HepG2 (cell line): ENCODE measurements around the gene LSM2. TPM values are rescaled to one million over a fixed set of nuclear protein-coding genes. Genes with fewer than 3 reads are reported as not detected.

Source experiments
- ARID2 ChIP-seq: sonication (generic); formaldehyde crosslinking; IDR thresholded peaks from 2 replicates; pipeline ENCODE4 v1.8.1; 2022; ENCODE audit warnings: mild to moderate bottlenecking, missing genetic modification reagents, borderline replicate concordance
- EP300 ChIP-seq, 3 experiments: sonication (generic) in 1 of 3; formaldehyde crosslinking in 1 of 3; IDR thresholded peaks; 2 replicates each; pipeline versions ENCODE4 v1.5.1 to v1.6.1; 2011 to 2020; ENCODE audit warnings: low read depth in 2 of 3, low read length in 2 of 3, borderline replicate concordance in 1 of 3, improper control_type of control experiment in 1 of 3, mild to moderate bottlenecking in 1 of 3, missing genetic modification reagents in 1 of 3, moderate library complexity in 1 of 3
- FIP1L1 ChIP-seq: fragments of 200-400 bp; formaldehyde crosslinking; IDR thresholded peaks from 2 replicates; pipeline ENCODE4 v1.6.1; 2018; ENCODE audit warnings: low read depth, mild to moderate bottlenecking, low read length, moderate library complexity, borderline replicate concordance; ENCODE audit not compliant: insufficient read depth
- IKZF5 ChIP-seq: IDR thresholded peaks from 2 replicates; pipeline ENCODE4 v1.6.1; 2018; ENCODE audit warnings: missing genetic modification reagents, mild to moderate bottlenecking, missing compliant biosample characterization
- KDM5B ChIP-seq: sonication (generic); formaldehyde crosslinking; IDR thresholded peaks from 2 replicates; pipeline ENCODE4 v1.4.0; 2020; ENCODE audit warnings: missing genetic modification reagents, mild to moderate bottlenecking, borderline replicate concordance
- KLF11 ChIP-seq: IDR thresholded peaks from 2 replicates; pipeline ENCODE4 v1.6.1; 2016; ENCODE audit warnings: missing compliant biosample characterization
- MAFG ChIP-seq: sonication (generic); formaldehyde crosslinking; IDR thresholded peaks from 2 replicates; pipeline ENCODE4 v1.5.1; 2020; ENCODE audit warnings: mild to moderate bottlenecking, missing genetic modification reagents
- NFE2L2 ChIP-seq: fragments of 150-350 bp; IDR thresholded peaks from 2 replicates; pipeline ENCODE4 v1.6.1; 2014; ENCODE audit warnings: low read length
- PHF8 ChIP-seq: sonication (generic); formaldehyde crosslinking; IDR thresholded peaks from 2 replicates; pipeline ENCODE4 v1.5.0; 2020; ENCODE audit warnings: missing genetic modification reagents
- SATB2 ChIP-seq: sonication (generic); formaldehyde crosslinking; IDR thresholded peaks from 2 replicates; pipeline ENCODE4 v1.5.0; 2020; ENCODE audit warnings: missing genetic modification reagents
- SPEN ChIP-seq: sonication (generic); formaldehyde crosslinking; IDR thresholded peaks from 2 replicates; pipeline ENCODE4 v1.5.1; 2020; ENCODE audit warnings: low read depth, mild to moderate bottlenecking, missing genetic modification reagents
- TFAP4 ChIP-seq: sonication (generic); IDR thresholded peaks from 2 replicates; pipeline ENCODE4 v1.6.1; 2016; ENCODE audit warnings: low read depth, borderline replicate concordance
- ZNF17 ChIP-seq: sonication (generic); formaldehyde crosslinking; IDR thresholded peaks from 2 replicates; pipeline ENCODE4 v1.5.0; 2020; ENCODE audit warnings: mild to moderate bottlenecking, missing genetic modification reagents
- ZNF329 ChIP-seq: sonication (generic); formaldehyde crosslinking; IDR thresholded peaks from 2 replicates; pipeline ENCODE4 v1.9.0; 2021; ENCODE audit warnings: low read depth, mild to moderate bottlenecking, missing genetic modification reagents
- ZNF574 ChIP-seq: sonication (generic); formaldehyde crosslinking; IDR thresholded peaks from 2 replicates; pipeline ENCODE4 v1.4.0; 2020; ENCODE audit warnings: missing genetic modification reagents
- ZNF790 ChIP-seq: sonication (generic); formaldehyde crosslinking; IDR thresholded peaks from 2 replicates; pipeline ENCODE4 v1.8.0; 2022; ENCODE audit warnings: missing genetic modification reagents, mild to moderate bottlenecking, borderline replicate concordance
- polyA plus RNA-seq, 8 experiments: library from polyadenylated mRNA; depleted of rRNA in 3 of 8; stranded (reverse) in 7 of 8; unstranded in 1 of 8; fragments of >200 nt; fragmentation: Illumina TruSeq in 4 of 8; extraction: Trizol in 4 of 8; gene quantifications; 2 replicates each; pipeline versions ENCODE4 v1.2.1 to v1.2.3, GENCODE V29; 2011 to 2016; ENCODE audit warnings: low read depth in 4 of 8, missing spikeins in 1 of 8, mixed read lengths in 1 of 8; ENCODE audit not compliant: insufficient read depth in 1 of 8
- total RNA-seq, 5 experiments: library from RNA; depleted of rRNA; stranded (reverse); fragments of >200 nt; fragmentation: Illumina TruSeq; extraction: Trizol; gene quantifications; 2 replicates each; pipeline ENCODE4 v1.2.3, GENCODE V29; 2016; ENCODE audit warnings: low read depth in 1 of 5
- TF ChIP-seq, protein P1 (sequence below): sonication (generic); formaldehyde crosslinking; IDR thresholded peaks from 2 replicates; pipeline ENCODE4 v1.4.0; 2020; ENCODE audit warnings: mild to moderate bottlenecking, missing genetic modification reagents
- TF ChIP-seq, protein P2 (sequence below), 2 experiments: sonication (generic) in 1 of 2; formaldehyde crosslinking in 1 of 2; IDR thresholded peaks; 2 replicates each; pipeline versions ENCODE4 v1.4.0 to v1.6.1; 2018 to 2020; ENCODE audit warnings: missing genetic modification reagents in 2 of 2, borderline replicate concordance in 1 of 2, low read depth in 1 of 2, mild to moderate bottlenecking in 1 of 2, missing biosample characterization in 1 of 2
- TF ChIP-seq, protein P3 (sequence below): sonication (generic); formaldehyde crosslinking; IDR thresholded peaks from 2 replicates; pipeline ENCODE4 v1.8.1; 2022; ENCODE audit warnings: mild to moderate bottlenecking, missing genetic modification reagents

The LSM2 gene
- total and polyA plus RNA-seq, 2 of the 13 experiments (the other 11 are each of a cell fraction or from before 2014, with no cell fraction given), result 69.4 to 90.5 TPM

DNA sequence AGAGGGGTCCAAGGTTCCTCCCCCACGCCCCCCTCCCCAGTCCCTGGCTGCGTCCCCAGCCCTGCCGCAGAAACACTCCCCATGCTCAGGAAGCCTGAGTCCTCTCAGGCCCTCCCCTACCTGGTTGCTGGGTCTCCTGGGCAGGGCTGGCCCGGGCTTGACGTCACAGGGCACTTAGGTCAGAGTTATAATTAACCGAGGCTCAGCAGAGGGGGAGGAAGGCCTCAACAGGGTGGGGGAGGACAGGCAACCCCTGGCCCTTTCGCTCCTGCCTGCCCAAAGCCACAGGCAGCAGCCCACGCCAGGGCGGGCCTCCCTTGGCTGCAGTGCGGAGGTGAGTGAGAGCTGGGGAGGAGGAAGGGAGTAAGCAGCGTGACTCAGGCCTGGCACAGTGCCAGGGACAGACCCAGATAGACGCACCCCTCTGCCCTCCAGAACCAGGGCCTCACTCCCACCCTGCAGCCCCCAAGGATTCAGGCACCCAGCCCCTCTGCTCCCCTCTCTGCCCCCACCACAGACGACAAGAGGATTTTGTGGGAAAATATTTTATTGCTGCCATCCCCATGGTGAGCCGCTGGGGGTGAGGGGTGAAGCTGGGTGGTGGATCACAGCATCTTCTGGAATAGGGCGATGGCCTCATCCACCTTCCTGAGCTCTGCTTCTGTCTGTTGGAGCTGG is 29.6 kb downstream of the LSM2 start, which contains the start of gene VWA7 (continued):
- TF ChIP-seq SPEN (CRISPR knock-in tag) (peak; percentile 60), NFE2L2 (no peak), ZNF17 (CRISPR knock-in tag) (no peak), ARID2 (no peak), IKZF5 (CRISPR knock-in tag) (peak; percentile 81; the same call in 1 of the 2 replicates), TFAP4 (peak; percentile 66; the same call in 1 of the 2 replicates), ZNF790 (CRISPR knock-in tag) (no peak), MAFG (CRISPR knock-in tag) (no peak), ZNF574 (CRISPR knock-in tag) (peak; percentile 57; the same call in 1 of the 2 replicates), PHF8 (CRISPR knock-in tag) (peak; percentile 59), KDM5B (CRISPR knock-in tag) (peak; percentile 58; the same call in 1 of the 2 replicates), ZNF329 (CRISPR knock-in tag) (no peak), KLF11 (CRISPR knock-in tag) (no peak; the same call in 1 of the 2 replicates), SATB2 (CRISPR knock-in tag) (no peak), FIP1L1 (no peak; the same call in 1 of the 2 replicates), EP300 (IDR thresholded peaks at IDR 0.05; ENCODE audit: low read depth in 2 of 2, low read length in 2 of 2) (peak in 1 of 2 experiments; percentile 45; a peak in 1 of 4 replicates), EP300 (CRISPR knock-in tag; IDR thresholded peaks at IDR 0.05; ENCODE audit: borderline replicate concordance) (peak; percentile 63)
- TF ChIP-seq, protein P1, sequence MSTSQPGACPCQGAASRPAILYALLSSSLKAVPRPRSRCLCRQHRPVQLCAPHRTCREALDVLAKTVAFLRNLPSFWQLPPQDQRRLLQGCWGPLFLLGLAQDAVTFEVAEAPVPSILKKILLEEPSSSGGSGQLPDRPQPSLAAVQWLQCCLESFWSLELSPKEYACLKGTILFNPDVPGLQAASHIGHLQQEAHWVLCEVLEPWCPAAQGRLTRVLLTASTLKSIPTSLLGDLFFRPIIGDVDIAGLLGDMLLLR, result peak; percentile 53; the same call in 1 of the 2 replicates
- TF ChIP-seq, protein P2, sequence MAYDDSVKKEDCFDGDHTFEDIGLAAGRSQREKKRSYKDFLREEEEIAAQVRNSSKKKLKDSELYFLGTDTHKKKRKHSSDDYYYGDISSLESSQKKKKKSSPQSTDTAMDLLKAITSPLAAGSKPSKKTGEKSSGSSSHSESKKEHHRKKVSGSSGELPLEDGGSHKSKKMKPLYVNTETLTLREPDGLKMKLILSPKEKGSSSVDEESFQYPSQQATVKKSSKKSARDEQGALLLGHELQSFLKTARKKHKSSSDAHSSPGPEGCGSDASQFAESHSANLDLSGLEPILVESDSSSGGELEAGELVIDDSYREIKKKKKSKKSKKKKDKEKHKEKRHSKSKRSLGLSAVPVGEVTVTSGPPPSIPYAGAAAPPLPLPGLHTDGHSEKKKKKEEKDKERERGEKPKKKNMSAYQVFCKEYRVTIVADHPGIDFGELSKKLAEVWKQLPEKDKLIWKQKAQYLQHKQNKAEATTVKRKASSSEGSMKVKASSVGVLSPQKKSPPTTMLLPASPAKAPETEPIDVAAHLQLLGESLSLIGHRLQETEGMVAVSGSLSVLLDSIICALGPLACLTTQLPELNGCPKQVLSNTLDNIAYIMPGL (CRISPR knock-in tag; IDR thresholded peaks at IDR 0.05; ENCODE audit: borderline replicate concordance in 1 of 2, low read depth in 1 of 2), result peak in 1 of 2 experiments; percentile 46; a peak in 1 of 4 replicates
- TF ChIP-seq, protein P3, sequence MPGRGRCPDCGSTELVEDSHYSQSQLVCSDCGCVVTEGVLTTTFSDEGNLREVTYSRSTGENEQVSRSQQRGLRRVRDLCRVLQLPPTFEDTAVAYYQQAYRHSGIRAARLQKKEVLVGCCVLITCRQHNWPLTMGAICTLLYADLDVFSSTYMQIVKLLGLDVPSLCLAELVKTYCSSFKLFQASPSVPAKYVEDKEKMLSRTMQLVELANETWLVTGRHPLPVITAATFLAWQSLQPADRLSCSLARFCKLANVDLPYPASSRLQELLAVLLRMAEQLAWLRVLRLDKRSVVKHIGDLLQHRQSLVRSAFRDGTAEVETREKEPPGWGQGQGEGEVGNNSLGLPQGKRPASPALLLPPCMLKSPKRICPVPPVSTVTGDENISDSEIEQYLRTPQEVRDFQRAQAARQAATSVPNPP (CRISPR knock-in tag), result no peak
